ENCODE results near the gene GNG3. TPM values are rescaled to one million over a fixed set of nuclear protein-coding genes. Genes with fewer than 3 reads are reported as not detected.

Gene GNG3
- total RNA-seq, 3 donors from 2014 or later, result 0.35 to 5.2 (median 0.92) TPM

DNA sequence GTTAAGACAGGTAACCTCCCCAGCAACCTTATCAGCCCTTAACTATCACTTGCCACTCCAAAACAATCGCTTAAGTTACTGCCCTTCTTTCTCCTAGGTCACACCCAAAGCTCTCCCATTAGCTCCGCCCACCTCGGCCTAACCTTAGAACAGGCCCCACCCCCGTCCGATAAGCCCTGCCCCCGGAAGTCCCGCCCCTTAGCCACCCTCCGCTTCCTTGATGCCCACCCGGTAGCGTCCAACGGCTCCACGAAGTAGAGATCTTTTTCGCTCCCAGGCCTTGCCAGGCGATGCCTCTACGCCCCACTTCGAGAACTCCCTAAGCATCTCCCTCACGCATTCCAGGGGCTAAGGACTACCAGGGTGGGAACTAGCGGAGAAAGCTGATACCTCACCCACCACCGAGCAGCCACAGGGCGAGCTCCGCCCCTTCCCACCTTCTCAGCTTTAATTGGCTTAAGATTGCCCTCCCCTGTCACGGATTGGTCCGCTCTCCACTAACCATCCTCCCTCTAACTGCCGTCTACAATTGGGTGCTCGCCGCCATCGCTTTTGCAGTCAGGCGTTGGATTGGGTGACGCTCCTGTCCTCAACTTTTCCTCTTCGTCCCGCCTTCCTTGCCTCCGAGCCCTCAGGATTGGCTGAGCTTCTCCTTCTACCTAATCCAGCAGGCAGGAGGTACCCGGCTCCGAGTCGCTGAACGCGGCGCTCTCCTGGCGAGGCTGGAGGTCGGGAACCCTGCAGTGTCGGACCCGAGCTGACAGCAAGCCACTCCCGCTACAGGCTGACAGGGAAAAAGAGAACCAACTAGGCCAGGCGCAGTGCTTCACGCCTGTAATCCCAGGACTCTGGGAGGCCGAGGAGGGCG lies 46.5 kb downstream of the GNG3 start, which contains the start of gene ZBTB3:
ZBTB3 (minus strand) TSS at position 425 of the 868 bp plus-strand sequence. CDS start 496 bp downstream, outside the sequence.
- H3K36me3 ChIP-seq (ENCODE audit: low read depth), result no peaks in the 10 kb centered on the region
- no peaks in the 10 kb centered on the region for H3K9me3 ChIP-seq
- TF ChIP-seq CTCF (IDR thresholded peaks at IDR 0.05), result no peak
- H3K4me3 ChIP-seq, result peak within 1 kb of the TSS; percentile 16
- DNase-seq (peak; percentile 97 to 98 (median 97)), ATAC-seq (peak; percentile 96)
- H3K4me1 ChIP-seq (ENCODE audit: low read depth), result peaks cover 13% of the 10 kb centered on the region
- intact Hi-C loops (cut with DNase I, micrococcal nuclease), result no loop called here

- Histone ChIP-seq H3K4me3 (no peak overlapping the region), H3K36me3 (ENCODE audit: low read depth) (no peaks in the 10 kb centered on the region), H3K4me1 (ENCODE audit: low read depth) (peaks cover 13% of the 10 kb centered on the region), H3K9me3 (no peaks in the 10 kb centered on the region)
- ATAC-seq (no peak), DNase-seq (no peak)
- intact Hi-C loops (cut with DNase I, micrococcal nuclease), result no loop called here
- TF ChIP-seq CTCF (IDR thresholded peaks at IDR 0.05), result no peak
These were observed 47.7 kb downstream of the GNG3 start for GRCh38 chr11:62755086-62755615.

DNA sequence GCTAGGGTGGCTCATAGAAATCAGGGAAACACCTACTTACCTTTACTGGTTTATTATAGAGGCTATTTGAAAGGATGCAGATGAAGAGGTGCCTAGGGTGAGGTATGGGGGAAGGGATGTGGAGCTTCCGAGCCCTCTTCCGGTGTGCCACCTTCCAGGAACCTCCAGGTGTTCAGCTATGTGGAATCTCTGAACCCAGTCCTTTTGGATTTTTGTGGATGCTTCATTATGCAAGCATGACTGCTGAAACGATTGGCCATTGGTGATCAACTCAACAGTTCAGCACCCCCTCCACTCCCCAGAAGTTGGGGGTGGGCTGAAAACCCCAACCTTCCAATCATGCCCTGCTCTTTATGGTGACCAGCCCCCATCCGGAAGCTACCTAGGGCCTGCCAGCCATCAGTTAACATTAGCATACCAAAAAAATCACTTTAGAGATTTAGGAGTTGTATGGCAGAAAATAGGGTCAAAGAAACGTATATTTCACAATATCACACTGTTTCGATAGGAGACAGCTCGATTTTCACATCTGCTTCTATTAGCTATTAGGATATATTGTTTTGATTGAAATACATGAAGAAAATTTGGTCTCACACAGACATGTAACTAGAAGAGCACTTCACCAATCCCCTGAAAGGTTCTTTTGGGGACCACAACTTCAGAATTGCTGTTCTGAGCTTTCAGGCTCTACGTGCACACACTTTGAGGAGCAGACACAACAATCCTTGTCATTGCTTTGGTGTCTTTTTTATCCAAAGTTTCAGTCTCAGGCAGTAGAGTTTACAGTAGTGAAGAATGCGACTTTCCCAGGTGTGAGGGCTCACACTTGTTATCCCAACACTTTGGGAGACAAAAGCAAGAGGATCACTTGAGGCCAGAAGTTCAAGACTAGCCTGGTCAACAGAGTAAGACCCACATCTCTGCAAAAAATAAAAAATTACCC lies 50.6 kb downstream of the GNG3 start:
- H3K4me1 ChIP-seq (ENCODE audit: low read depth), result peaks cover 18% of the 10 kb centered on the region
- no peak overlapping the region for H3K4me3 ChIP-seq
- no peaks in the 10 kb centered on the region for H3K9me3 ChIP-seq
- ATAC-seq, result no peak
- intact Hi-C loops (cut with DNase I, micrococcal nuclease), result no loop called here
- no peak for TF ChIP-seq CTCF (IDR thresholded peaks at IDR 0.05)
- no peak for DNase-seq
- no peaks in the 10 kb centered on the region for H3K36me3 ChIP-seq (ENCODE audit: low read depth)

Other genes with a start within 250 kb of the GNG3 start
- 1,000 to 10,000 TPM in 1 of 3 donors, 100 to 1,000 TPM in 2; 473 to 1,283 (median 535) TPM for gene AHNAK, start 160.9 kb upstream of the GNG3 start, total RNA-seq
- gene EEF1G, start 133.8 kb upstream of the GNG3 start, total RNA-seq, result 1,000 to 10,000 TPM; 1,059 to 1,365 (median 1,164) TPM
- gene TUT1, start 116.2 kb upstream of the GNG3 start, total RNA-seq, result 10 to 100 TPM; 11.9 to 19.8 (median 13.3) TPM
- 10 to 100 TPM; 70.7 to 92.1 (median 89.6) TPM for gene MTA2, start 105.8 kb upstream of the GNG3 start, total RNA-seq
- gene EML3, start 94.9 kb upstream of the GNG3 start, total RNA-seq, result 10 to 100 TPM; 54.6 to 57.7 (median 57.7) TPM
- gene ROM1, start 94.4 kb upstream of the GNG3 start, total RNA-seq, result 10 to 100 TPM in 1 of 3 donors, 1 to 10 TPM in 2; 2.7 to 11.9 (median 3.8) TPM
- 10 to 100 TPM; 27.3 to 34.2 (median 29.1) TPM for gene B3GAT3, start 85.7 kb upstream of the GNG3 start, total RNA-seq
- gene GANAB, start 61.1 kb upstream of the GNG3 start, total RNA-seq, result 100 to 1,000 TPM; 202 to 232 (median 223) TPM
- gene INTS5, start 54.4 kb upstream of the GNG3 start, total RNA-seq, result 10 to 100 TPM; 15.4 to 17.6 (median 16.7) TPM
- gene C11orf98, start 42.5 kb upstream of the GNG3 start, total RNA-seq, result 10 to 100 TPM; 39.7 to 54.2 (median 53.1) TPM
- gene CSKMT, start 42.4 kb upstream of the GNG3 start, total RNA-seq, result 10 to 100 TPM; 11.6 to 18.6 (median 13.3) TPM
- gene UQCC3, start 36.0 kb upstream of the GNG3 start, total RNA-seq, result 10 to 100 TPM in 2 of 3 donors, 1 to 10 TPM in 1; 9.0 to 12.1 (median 10.8) TPM
- 10 to 100 TPM in 2 of 3 donors, 1 to 10 TPM in 1; 7.4 to 10.6 (median 10.6) TPM for gene LBHD1, start 35.4 kb upstream of the GNG3 start, total RNA-seq
- 100 to 1,000 TPM in 1 of 3 donors, 10 to 100 TPM in 2; 79.2 to 138 (median 87.3) TPM for gene UBXN1, start 28.6 kb upstream of the GNG3 start, total RNA-seq
- 10 to 100 TPM in 1 of 3 donors, 1 to 10 TPM in 2; 1.2 to 11.5 (median 5.6) TPM for gene LRRN4CL, start 18.1 kb upstream of the GNG3 start, total RNA-seq
- 10 to 100 TPM; 59.0 to 63.4 (median 61.0) TPM for gene BSCL2, start 252 bp upstream of the GNG3 start, total RNA-seq
- gene HNRNPUL2, start 19.8 kb downstream of the GNG3 start, total RNA-seq, result 10 to 100 TPM; 53.0 to 70.3 (median 58.6) TPM
- 10 to 100 TPM; 27.7 to 31.8 (median 29.3) TPM for gene TTC9C, start 20.8 kb downstream of the GNG3 start, total RNA-seq
- gene ZBTB3, start 46.5 kb downstream of the GNG3 start, total RNA-seq, result 10 to 100 TPM; 10.9 to 15.6 (median 13.0) TPM
- gene POLR2G, start 53.9 kb downstream of the GNG3 start, total RNA-seq, result 10 to 100 TPM; 39.4 to 49.6 (median 41.5) TPM
- 10 to 100 TPM; 17.0 to 23.5 (median 17.1) TPM for gene TAF6L, start 63.7 kb downstream of the GNG3 start, total RNA-seq
- 10 to 100 TPM; 39.8 to 62.2 (median 54.0) TPM for gene TMEM179B, start 79.7 kb downstream of the GNG3 start, total RNA-seq
- 10 to 100 TPM; 12.8 to 16.6 (median 14.8) TPM for gene TMEM223, start 84.3 kb downstream of the GNG3 start, total RNA-seq
- 100 to 1,000 TPM in 1 of 3 donors, 10 to 100 TPM in 2; 46.7 to 103 (median 55.0) TPM for gene NXF1, start 97.8 kb downstream of the GNG3 start, total RNA-seq
- gene STX5, start 124.4 kb downstream of the GNG3 start, total RNA-seq, result 10 to 100 TPM; 38.7 to 44.3 (median 41.7) TPM
- gene TEX54, start 125.2 kb downstream of the GNG3 start, total RNA-seq, result not detected
- gene WDR74, start 131.9 kb downstream of the GNG3 start, total RNA-seq, result 10 to 100 TPM; 35.0 to 42.4 (median 38.8) TPM
- 100 to 1,000 TPM; 116 to 127 (median 124) TPM for gene SLC3A2, start 173.2 kb downstream of the GNG3 start, total RNA-seq
- gene CHRM1, start 213.7 kb downstream of the GNG3 start, total RNA-seq, result 1 to 10 TPM in 1 of 3 donors, under 1 TPM in 2; 0.89 to 1.4 (median 0.96) TPM

Data from mucosa of descending colon (tissue), 3 donors.